ENCODE data around the gene NUDCD2. TPM values are rescaled to one million over a fixed set of nuclear protein-coding genes. Genes with fewer than 3 reads are reported as not detected.

The NUDCD2 gene
- total and polyA plus RNA-seq, 9 of the 15 experiments (the other 6 are each of a cell fraction or from before 2014, with no cell fraction given) = 14.6 to 76.9 (median 32.5) TPM

GRCh38 chr5:163397354-163397753 lies 62.5 kb downstream of the NUDCD2 start:
- Histone ChIP-seq H3K4me2 (ENCODE audit: insufficient read depth, low read length) (no peak overlapping the region), H4K20me1 (replicated peaks; ENCODE audit: control insufficient read depth, insufficient read depth, low read length) (no peaks in the 10 kb centered on the region), H3K36me3 (ENCODE audit: control insufficient read depth, insufficient read depth, low read length) (no peaks in the 10 kb centered on the region), H3K9ac (ENCODE audit: insufficient read depth in 1 of 2, low read depth in 2 of 2, low read length in 2 of 2) (no peak overlapping the region), H3K4me3 (no peak overlapping the region), H3K27me3 (ENCODE audit: control insufficient read depth in 2 of 2, insufficient read depth in 2 of 2, low read length in 2 of 2) (no peaks in the 10 kb centered on the region), H3K79me2 (ENCODE audit: control insufficient read depth, insufficient read depth, low read length) (no peaks in the 10 kb centered on the region), H3K9me3 (replicated peaks; ENCODE audit: control insufficient read depth, insufficient read depth, low read depth, low read length) (no peaks in the 10 kb centered on the region), H3K27ac (ENCODE audit: extremely low read depth, low read depth, low read length) (no peak overlapping the region), H2AFZ (ENCODE audit: low read depth, low read length) (no peak overlapping the region), H3K4me1 (replicated peaks in 1 of 2; ENCODE audit: control insufficient read depth in 2 of 2, insufficient read depth in 2 of 2, low read length in 2 of 2) (no peaks in the 10 kb centered on the region), H3K9me1 (ENCODE audit: control insufficient read depth, insufficient read depth, low read length) (no peaks in the 10 kb centered on the region)
- CTCF ChIA-PET (ENCODE audit: low intra/inter-chr PET ratio) = no interaction called here
- no peak for TF ChIP-seq RERE (CRISPR knock-in tag; IDR thresholded peaks at IDR 0.05; ENCODE audit: borderline replicate concordance)
- TF ChIP-seq ARHGAP35 (IDR thresholded peaks at IDR 0.05; ENCODE audit: partially characterized antibody) = no peak
- no peak for TF ChIP-seq MXD1 (CRISPR knock-in tag; IDR thresholded peaks at IDR 0.05; ENCODE audit: borderline replicate concordance, poor library complexity, severe bottlenecking)
- DNase-seq (ENCODE audit: extremely low read depth in 1 of 4, low spot score in 3 of 4) (no peak), ATAC-seq (no peak), FAIRE-seq (no peak)
- in situ Hi-C loops (cut with MboI) = no loop called here
- POLR2A ChIA-PET = no interaction called here
- intact Hi-C loops (cut with micrococcal nuclease) = no loop called here
- BruUV-seq (replicated peaks) = no TSS peak

Measured in K562 (cell line).